ENCODE results near the gene CROCC2.

Gene CROCC2

DNA sequence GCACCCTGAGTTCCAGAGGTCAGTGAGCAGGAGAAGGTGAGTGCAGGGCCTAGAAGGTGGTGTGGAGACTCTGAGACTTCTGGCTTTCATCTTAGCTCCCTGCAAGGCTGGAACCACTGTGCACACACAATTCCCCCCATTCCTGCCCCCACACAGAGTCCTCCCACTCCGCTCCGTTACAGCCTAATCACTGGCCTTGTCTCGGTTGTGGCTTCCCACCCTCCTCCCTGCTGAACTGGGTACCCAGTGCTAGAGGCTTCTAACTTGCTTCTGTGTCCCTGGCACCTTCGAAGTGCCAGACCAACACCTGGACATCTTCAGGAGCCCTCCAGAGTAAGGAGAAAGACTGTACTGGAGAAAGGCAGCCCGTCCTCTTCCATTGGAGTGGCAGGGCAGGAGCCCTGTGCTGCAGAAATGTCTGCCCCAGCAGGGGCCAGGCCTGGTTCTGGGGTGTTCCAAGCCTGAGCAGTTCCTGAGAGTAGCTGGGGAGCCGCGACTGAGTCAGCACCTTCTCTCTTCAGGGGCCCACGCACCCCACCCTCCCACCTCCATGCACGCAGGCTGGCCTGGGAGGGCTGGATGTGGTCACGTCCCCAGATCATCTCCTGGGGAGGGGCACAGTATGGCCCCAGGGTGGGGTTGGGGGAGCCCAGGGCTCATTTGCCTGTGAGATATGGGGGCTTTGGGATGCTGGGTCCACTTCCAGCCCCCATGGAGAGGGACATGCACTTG, 23.4 kb downstream of the CROCC2 start:
- H3K4me3 Mint-ChIP-seq: no peak overlapping the region
- H3K27ac Mint-ChIP-seq: no peak overlapping the region
- no peaks in the 10 kb centered on the region for H3K9me3 Mint-ChIP-seq
- ATAC-seq: no peak
- H3K27me3 Mint-ChIP-seq: peaks cover 74% of the 10 kb centered on the region
- no peaks in the 10 kb centered on the region for H3K36me3 Mint-ChIP-seq
- no peaks in the 10 kb centered on the region for H3K4me1 Mint-ChIP-seq

DNA sequence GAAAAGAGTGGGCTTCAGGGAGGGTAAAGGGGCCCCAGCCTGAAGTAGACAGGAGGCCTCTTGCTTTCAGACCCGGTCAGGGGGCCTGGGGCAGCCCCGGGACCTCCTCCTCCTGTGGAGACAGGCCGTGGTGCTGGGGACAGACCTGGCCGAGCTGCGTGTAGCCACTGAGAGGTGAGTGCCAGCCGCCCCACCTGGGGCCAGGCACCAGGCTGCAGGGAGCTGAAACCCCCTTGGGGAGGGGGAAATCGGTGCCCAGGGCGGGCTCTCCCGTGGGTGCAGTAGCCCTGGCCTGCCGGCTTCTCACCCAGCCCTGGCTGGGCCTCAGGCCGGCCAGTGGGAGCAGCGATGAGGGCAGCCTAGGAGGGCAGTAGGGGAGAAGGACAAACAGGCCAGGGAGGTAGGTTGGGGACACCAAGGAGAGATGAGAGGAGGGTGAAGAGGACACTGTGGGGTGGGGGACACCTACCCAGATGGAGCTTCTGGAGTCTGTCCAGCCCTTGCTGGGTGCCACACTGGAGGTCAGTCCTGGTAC, 24.0 kb downstream of the CROCC2 start:
- H3K4me1 Mint-ChIP-seq: no peaks in the 10 kb centered on the region
- ATAC-seq: no peak
- no peaks in the 10 kb centered on the region for H3K36me3 Mint-ChIP-seq
- H3K4me3 Mint-ChIP-seq: no peak overlapping the region
- H3K9me3 Mint-ChIP-seq: no peaks in the 10 kb centered on the region
- H3K27me3 Mint-ChIP-seq: peaks cover 74% of the 10 kb centered on the region
- H3K27ac Mint-ChIP-seq: no peak overlapping the region

DNA sequence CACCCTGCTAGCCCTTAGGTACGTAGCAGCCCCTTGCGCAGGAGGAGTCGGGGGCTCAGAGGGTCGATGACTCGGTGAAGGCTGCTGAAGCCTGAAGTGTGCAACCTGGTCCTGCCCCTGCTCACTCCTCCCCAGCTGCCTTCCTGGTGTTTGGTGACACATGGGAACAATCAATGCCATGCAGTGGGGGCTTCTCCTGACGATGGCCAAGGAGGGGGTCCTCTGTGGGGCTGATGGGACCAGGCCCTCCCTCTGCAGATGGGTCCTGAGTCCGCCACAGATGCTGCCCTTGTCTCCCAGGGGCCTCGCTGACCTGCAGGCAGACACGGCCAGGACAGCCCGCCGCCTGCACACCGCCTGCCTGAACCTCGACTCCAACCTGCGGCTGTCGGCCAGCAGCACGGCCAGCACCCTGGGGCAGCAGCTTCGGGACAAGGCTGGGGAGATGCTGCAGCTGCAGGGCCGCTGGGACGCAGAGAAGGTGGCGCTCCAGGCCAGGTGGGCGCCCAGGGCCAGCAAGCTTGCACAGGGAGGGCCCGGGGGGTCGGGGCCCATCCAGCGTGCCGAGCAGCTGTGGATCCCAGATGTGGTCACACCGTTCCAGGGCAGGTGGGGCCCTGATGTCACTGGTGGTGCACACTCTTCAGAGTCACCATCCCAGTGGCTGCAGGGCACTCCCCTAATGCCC, 24.6 kb downstream of the CROCC2 start:
- H3K27ac Mint-ChIP-seq: no peak overlapping the region
- no peaks in the 10 kb centered on the region for H3K9me3 Mint-ChIP-seq
- H3K36me3 Mint-ChIP-seq: no peaks in the 10 kb centered on the region
- H3K4me1 Mint-ChIP-seq: no peaks in the 10 kb centered on the region
- H3K4me3 Mint-ChIP-seq: no peak overlapping the region
- H3K27me3 Mint-ChIP-seq: peaks cover 68% of the 10 kb centered on the region
- ATAC-seq: no peak

DNA sequence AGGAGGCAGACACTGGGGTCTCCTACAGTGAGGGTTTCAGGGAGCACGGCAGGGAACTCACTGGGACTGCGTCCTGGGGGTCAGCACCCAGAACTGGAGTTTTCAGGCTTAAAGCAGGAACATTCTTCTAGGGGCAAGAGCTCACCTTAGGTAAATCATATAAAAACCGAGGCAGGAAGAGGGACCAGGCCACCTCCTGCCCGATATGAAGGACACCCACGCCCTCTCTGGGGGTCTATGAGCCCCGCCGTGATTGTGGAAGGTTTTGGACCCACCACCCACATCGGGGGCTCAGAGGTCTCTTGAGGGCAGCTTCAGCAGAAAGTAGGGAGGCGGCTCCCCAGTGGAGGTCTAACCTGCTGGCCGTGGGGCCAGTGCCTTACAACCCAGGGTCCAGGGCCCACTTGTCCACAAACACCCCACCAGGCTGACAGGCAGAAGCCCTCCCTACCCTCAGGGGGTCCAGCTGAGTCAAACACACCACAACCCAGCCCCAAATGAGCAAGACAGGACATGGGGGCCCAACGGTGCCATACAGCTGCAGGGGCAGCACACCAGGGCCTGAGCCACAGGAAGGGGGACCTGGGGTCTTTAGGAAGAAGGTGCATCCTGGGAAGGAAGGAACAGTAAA, 25.3 kb downstream of the CROCC2 start:
- Mint-ChIP-seq H3K4me3 (no peak overlapping the region), H3K4me1 (no peaks in the 10 kb centered on the region), H3K9me3 (peaks cover 6% of the 10 kb centered on the region), H3K27ac (no peak overlapping the region), H3K36me3 (no peaks in the 10 kb centered on the region), H3K27me3 (peaks cover 67% of the 10 kb centered on the region)
- no peak for ATAC-seq

DNA sequence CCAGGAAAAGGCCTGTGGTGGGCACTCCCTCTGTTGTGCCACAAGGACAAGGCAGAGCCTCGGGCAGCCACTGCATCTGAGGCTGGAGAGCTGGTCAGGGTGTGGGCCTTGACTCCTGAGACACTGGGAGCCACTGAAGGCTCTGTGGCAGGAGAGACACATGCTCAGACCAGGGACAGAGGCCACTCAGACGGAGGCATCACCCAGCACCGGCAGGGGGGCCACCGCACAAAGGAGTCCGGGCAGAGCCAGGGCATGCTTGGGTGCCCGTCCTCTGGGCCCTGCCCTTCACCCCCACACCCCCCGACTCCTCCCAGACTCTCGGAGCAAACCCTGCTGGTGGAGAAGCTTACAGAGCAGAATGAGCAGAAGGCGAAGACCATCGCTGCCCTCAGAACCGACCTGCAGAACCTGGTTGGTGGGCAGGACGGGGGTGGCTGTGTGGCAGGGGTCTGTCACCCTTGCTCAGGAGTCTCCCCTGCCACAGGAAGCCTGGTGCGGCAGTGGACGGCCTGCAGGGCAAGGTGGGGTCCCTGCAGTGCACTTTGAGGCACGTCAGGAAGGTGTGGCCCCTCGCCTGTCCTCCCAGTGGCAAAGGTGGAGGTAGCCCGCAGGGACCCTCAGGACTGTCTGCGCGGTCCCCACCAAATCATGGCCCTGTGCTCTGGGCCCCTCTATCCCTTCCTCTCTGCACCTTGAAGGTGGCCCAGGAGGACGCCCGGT, 26.0 kb downstream of the CROCC2 start:
- ATAC-seq: no peak
- Mint-ChIP-seq H3K4me3 (no peak overlapping the region), H3K27ac (no peak overlapping the region), H3K36me3 (no peaks in the 10 kb centered on the region), H3K4me1 (no peaks in the 10 kb centered on the region), H3K9me3 (peaks cover 10% of the 10 kb centered on the region), H3K27me3 (peaks cover 68% of the 10 kb centered on the region)

DNA sequence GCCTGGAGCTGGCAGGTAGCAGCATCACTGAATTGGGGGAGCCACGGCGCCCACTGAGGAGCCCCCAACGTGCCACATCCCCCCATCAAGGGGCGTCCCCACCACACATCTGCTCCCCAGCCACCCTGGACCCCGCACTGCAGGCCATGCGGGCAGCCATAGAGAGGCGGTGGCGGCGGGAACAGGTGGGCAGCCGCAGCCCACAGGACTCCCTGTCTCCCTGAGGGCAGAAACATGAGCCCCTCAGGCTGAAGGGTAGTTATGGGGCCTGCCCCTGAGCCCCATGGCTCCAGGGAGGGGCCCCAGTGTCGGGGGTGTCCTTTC, 26.6 kb downstream of the CROCC2 start:
- Mint-ChIP-seq H3K36me3 (no peaks in the 10 kb centered on the region), H3K4me3 (no peak overlapping the region), H3K27me3 (peaks cover 63% of the 10 kb centered on the region), H3K9me3 (peaks cover 13% of the 10 kb centered on the region), H3K4me1 (no peaks in the 10 kb centered on the region), H3K27ac (no peak overlapping the region)
- no peak for ATAC-seq

DNA sequence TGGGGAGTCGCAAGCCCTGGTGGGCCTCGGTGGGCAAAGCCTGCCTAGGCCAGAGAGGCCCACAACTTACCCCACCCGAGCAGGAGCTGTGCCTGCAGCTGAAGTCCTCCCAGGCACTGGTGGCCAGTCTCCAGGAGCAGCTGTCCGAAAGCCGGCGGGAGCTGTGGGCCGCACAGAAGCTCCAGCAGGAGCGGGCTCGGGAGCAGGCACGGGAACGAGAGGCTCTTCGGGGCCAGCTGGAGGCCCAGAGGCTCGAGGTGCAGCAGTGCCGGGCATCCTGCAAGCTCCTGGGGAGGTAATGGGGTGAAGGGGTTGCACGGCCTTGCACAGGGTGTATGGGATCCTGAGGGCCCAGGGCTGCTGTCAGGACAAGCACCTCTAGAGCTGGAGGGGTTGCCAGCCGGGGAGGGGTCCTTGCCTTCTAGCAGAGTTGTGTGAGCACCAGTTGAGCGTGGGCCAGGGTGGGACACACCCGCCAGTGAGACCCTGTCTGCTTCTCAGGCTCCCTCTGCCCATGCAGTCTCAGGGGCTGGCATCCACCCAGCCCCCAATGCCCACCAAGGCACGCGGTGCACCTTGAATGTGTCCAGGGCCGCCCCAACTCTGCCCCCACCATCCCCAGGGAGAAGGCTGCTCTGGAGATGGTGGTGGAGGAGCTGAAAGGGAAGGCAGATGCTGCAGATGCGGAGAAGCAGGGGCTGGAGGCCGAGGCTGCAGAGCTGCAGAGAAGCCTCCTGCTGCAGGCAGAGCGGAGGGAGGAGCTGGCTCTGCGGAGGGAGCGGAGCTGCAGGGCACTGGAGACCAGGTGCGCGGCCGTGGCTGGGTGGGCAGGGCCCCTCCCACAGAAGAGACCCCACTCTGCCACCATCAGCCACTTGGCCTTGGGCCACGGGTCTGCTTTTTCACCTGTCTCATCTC, 27.2 kb downstream of the CROCC2 start:
- Mint-ChIP-seq H3K4me1 (no peaks in the 10 kb centered on the region), H3K27me3 (peaks cover 57% of the 10 kb centered on the region), H3K9me3 (peaks cover 15% of the 10 kb centered on the region), H3K36me3 (no peaks in the 10 kb centered on the region), H3K27ac (no peak overlapping the region), H3K4me3 (no peak overlapping the region)
- ATAC-seq: no peak

DNA sequence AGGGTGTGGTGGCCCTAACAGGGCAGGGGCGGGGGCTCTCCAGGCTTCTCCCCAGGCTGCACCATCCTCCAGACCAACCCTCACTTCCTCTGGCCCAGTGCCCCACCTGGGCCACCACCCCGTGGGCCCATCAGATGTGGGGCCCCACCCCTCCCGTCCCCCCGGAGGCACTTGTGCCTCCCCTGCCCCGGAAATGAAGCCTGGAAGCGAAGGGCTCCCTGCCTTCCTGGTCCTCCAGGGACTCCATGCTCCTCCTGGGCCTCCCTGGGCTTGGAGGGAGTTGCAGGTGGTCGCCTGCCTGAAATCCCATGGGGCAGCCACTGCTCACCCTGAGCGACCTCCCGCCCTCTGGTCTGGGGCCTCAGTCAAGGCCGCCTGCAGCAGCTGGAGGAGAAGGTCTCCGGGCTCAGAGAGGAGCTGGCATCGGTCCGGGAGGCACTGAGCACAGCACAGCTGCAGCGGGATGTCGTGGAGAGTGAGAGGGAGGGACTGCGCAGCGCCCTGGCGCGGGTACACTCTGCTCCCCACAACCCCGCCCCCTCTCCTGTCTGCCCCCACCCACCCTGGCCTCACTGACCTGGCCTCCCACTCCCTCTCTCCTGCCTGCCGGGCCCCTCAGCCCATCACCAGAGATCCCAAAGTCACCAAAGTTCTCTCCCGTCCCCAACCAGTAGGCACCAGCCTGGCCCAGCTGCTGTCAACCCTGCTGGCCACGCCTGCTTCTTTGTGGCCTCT, 28.0 kb downstream of the CROCC2 start:
- Mint-ChIP-seq H3K4me3 (no peak overlapping the region), H3K27me3 (peaks cover 48% of the 10 kb centered on the region), H3K27ac (no peak overlapping the region), H3K4me1 (no peaks in the 10 kb centered on the region), H3K36me3 (no peaks in the 10 kb centered on the region), H3K9me3 (peaks cover 15% of the 10 kb centered on the region)
- peak; percentile 4 for ATAC-seq

DNA sequence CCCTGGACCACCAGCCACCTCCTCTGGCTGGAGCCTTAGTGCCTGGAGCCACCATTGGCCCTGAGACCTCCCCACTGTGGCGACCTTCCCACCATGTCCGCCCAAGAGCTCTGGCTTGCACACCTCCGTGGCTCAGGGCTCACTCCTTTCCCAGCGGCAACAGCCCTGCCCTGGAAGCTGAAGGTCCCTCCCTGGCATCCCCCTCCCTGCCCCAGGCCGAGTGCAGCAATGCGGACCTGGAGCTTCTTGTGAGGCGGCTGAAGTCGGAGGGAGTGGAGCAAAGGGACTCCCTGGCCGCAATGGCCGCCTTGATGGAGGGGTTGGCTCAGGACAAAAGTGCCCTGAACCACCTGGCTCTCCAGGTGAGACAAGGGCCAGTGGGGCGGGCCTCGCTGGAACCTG, 28.6 kb downstream of the CROCC2 start:
- Mint-ChIP-seq H3K27me3 (peaks cover 43% of the 10 kb centered on the region), H3K27ac (no peak overlapping the region), H3K4me3 (no peak overlapping the region), H3K9me3 (peaks cover 15% of the 10 kb centered on the region), H3K36me3 (no peaks in the 10 kb centered on the region), H3K4me1 (no peaks in the 10 kb centered on the region)
- ATAC-seq: no peak

DNA sequence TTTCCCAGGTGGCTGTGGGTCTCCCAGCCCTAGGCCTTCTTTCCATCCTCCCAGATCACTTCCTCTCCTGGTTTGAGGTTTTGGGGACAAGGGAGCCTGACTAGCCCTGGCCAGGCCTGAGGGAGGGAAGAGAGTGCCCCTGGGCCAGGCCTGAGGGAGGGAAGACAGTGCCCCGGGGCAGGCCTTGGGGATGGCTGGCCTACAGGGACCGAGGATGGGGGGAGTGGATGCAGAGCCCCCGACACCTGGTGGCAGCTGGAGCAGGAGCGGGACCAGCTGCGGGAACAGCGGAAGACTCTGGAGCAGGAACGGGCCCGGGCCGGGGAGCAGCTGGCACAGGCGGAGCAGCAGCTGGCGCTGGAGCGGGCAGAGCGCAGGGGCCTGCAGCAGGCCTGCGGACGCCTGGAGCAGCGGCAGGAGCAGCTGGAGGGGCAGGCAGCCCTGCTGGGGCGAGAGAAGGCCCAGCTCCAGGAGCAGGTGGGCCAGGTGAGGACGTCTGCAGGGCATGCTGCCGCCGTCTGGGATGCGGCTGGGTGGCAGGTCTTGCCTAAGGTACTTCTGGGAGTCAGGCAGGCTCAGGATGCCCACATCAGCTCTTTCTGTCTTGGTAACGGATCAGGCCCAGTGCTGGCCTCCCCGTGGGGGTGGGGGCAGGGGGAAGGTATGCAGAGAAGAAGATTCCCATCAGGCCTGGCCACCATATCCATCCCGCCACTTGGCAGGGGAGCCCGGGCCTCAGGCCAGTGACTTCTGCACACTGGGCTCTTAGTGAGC, 29.2 kb downstream of the CROCC2 start:
- H3K9me3 Mint-ChIP-seq: peaks cover 15% of the 10 kb centered on the region
- ATAC-seq: no peak
- H3K27ac Mint-ChIP-seq: no peak overlapping the region
- peaks cover 38% of the 10 kb centered on the region for H3K27me3 Mint-ChIP-seq
- H3K36me3 Mint-ChIP-seq: no peaks in the 10 kb centered on the region
- no peaks in the 10 kb centered on the region for H3K4me1 Mint-ChIP-seq
- H3K4me3 Mint-ChIP-seq: no peak overlapping the region

DNA sequence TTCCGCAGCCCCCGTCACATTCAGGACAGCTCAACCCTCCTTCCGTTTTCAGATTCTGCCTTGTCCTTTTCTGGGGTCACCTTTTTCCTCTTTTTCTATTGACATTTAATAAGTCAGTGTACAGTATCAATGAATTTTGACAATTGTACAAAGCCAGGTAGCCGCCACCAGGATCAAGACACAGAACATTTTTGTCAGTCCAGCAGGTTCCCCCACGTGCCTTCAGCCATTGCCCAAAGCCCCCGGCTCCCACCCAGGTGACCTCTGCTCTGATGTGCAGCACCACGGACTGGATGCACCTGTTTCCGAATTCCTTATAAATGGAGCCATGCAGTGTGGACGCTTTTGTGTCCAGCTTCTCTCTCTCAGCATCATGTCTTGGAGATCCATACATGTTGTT, 30.0 kb downstream of the CROCC2 start:
- Mint-ChIP-seq H3K4me1 (no peaks in the 10 kb centered on the region), H3K27ac (no peak overlapping the region), H3K4me3 (no peak overlapping the region), H3K27me3 (peaks cover 40% of the 10 kb centered on the region), H3K9me3 (peaks cover 15% of the 10 kb centered on the region), H3K36me3 (no peaks in the 10 kb centered on the region)
- no peak for ATAC-seq

DNA sequence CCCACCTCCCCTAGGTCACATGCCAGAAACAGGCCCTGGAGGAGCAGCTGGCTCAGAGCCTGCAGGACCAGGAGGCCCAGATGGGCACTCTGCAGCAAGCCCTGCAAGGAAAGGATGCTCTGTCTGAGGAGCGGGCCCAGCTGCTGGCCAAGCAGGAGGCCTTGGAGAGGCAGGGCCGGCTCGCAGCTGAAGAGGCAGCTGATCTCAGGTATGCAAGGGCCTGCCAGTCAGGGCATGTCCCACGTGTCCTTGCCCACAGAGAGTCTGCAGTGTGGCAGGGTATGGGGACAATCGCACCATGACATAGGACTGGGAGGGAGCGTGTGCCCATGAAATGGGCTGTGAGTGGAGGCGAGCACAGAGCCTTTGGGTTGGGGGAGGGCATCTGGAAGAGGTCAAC, 39.9 kb downstream of the CROCC2 start:
- no peak for ATAC-seq
- no peaks in the 10 kb centered on the region for H3K4me1 Mint-ChIP-seq
- peaks cover 2% of the 10 kb centered on the region for H3K9me3 Mint-ChIP-seq
- no peak overlapping the region for H3K27ac Mint-ChIP-seq
- no peaks in the 10 kb centered on the region for H3K36me3 Mint-ChIP-seq
- H3K4me3 Mint-ChIP-seq: no peak overlapping the region
- H3K27me3 Mint-ChIP-seq: peaks cover 12% of the 10 kb centered on the region

DNA sequence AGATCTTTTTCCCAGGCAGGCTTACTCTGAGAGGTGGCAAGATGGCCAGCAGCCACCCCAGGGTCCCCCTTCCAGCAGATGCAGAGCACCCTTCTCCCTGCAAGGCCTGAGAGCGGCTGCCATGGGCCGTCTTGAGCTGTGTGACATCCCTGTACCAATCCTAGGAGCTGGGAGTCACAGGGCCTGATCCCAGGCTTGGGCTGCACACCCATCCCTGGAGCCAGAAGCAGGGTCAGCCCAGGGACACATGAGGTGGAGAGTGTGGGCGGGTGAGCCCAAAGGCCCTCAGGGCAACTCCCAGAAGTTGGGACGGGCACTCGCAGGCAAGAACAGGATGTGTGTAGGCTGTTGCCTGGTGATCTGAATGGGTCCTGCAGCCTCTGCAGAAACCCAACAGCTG, 40.5 kb downstream of the CROCC2 start:
- no peak overlapping the region for H3K4me3 Mint-ChIP-seq
- H3K27me3 Mint-ChIP-seq: peaks cover 10% of the 10 kb centered on the region
- no peak overlapping the region for H3K27ac Mint-ChIP-seq
- H3K9me3 Mint-ChIP-seq: peaks cover 1% of the 10 kb centered on the region
- no peaks in the 10 kb centered on the region for H3K36me3 Mint-ChIP-seq
- H3K4me1 Mint-ChIP-seq: no peaks in the 10 kb centered on the region
- no peak for ATAC-seq
